HG03095 (cell line): ENCODE measurements around the gene SPINT1.
A peak's percentile ranks its signal among the peaks of the same experiment; 100 is the strongest.

Source experiments
- ATAC-seq: cut with Tn5 transposase; IDR thresholded peaks from one replicate; pipeline ENCODE4 v1.9.1; 2021; ENCODE audit warnings: moderate library complexity; ENCODE audit not compliant: unreplicated experiment

The SPINT1 gene

DNA sequence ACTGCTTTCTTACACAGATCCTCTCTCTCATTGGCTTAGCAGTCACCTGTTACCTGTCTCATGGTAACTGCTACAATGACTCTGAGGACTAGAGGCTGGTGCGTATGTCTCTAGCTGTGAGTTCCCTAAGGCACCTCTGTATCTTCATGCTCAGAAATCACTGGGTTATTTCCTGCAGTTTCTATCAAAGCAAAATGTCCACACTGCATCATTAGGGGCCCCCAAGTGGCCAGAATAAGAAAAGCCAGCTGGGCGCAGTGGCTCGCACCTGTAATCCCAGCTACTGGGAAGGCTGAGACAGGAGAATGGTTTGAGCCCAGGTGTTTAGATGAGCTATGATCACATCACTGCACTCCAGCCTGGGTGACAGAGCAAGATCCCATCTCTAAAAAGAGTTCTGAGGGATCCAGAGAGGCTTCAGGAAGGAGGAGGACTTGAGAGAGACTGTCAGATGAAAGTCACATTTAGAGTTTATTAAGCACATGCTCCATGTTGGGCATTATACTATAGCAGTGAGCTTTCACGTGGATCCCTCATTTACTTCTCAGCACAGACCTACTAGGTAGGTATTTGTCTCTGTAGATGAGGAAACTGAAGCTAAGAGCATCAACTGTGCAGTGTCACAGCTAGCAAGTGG is 48.1 kb downstream of the SPINT1 start:
- no peak for ATAC-seq

DNA sequence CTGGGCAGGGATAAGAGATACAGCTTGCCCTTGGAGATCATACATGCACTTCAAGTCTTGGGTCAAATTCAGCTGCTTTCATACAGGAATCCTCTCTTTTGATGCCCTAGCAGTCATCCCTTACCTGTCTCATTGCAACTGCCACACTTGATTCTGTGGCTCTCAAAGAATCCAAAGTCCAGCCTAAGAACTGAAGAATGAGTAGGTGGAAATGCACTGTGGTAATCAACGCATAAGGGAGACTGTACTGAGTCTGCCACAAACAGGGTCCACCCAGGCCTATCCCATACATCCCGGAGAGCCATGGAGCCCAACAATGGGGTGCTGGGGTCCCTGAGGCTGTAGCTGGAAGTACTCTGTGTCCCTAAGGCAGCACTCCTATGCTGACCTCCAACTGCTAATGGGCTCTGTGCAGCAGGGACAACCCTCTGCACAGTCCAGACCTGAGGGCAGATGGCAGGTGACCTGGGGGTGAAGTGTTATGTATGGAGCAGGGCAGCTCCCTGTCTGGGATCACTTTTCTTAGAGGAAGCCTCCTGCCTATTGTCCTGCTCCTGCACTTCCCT is 48.7 kb downstream of the SPINT1 start:
- no peak for ATAC-seq

DNA sequence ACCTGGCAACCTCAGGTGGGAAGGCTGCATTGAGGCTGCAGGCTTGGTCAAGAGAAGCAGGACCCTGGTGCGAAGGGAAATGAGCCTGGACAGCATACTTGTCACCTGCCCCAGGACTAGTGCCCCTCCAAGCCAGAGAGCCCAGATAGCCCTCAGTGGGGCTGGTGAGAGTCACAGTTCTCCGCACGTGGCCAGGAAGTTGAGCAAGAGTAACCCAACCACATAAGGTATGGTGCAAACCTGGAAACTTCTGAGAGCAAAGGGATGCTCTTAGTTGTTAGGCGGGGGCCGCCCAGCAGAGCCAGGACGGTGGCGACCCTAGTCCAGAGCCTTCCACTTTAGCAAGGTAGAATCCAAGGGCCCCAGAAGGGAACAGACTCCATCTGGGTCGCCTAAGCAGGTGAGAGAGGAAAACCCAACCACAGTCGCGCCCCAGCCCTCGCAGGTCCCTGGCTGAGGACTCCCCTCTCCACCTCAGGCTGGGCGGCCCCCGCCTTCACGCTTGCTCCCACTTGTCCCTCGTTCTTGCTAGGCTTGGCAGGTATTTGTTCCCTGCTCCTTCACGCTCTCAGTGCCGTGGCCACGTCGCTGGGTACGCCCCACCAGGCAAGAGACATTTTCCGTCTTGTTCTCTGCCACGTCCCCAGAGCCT is 49.3 kb downstream of the SPINT1 start:
- ATAC-seq, result no peak

DNA sequence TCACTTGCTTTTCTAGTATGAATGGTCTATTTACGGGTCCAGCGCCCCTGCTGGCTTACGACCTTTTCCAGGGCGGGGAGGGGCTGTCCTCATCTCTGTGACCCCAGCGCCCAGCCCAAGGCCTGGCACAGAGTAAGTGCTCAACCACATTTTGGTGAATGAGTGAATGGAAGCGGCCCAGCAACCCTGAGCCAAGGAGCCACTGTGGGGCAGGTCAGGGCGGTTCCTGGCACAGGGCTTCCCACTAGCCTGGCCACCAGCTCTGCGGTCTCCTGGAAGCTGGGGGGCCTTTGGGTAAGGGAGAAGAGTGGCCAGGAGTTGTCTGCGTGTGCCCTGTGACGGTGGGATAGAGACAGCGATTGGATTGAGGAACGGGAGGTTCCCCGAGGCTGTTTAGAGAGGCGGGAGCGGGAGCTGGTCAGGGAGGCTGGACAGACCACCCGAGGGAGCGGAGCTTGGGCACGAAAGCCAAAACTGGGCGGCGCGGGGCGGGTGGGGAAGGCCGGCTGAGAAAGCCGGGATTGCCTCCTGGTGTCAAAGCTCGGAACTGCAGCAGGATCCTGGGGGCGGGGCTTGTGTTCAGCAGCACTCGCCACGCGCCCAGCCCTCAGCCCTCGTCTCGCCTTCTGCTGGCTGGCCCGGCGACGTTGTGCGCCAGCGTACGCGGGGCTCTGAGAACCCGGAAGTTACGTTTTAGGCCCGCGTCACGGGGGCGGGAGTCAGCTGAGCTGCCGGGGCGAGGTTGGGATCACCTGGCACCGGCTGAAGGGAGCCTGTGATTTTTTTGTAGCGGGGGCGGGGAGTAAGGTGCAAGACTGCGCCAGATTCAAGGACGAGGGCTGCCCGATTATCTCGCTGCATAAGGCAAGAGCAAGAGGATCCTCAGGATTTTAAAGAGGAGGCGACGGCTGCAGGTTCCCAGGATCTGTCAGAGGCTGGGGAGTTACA is 50.2 kb downstream of the SPINT1 start, which contains the start of gene VPS18:
Gene VPS18 (plus strand): TSS at position 718 of the 948 bp plus-strand sequence. CDS start 319 bp downstream, outside the sequence.
- peak; percentile 80 for ATAC-seq

DNA sequence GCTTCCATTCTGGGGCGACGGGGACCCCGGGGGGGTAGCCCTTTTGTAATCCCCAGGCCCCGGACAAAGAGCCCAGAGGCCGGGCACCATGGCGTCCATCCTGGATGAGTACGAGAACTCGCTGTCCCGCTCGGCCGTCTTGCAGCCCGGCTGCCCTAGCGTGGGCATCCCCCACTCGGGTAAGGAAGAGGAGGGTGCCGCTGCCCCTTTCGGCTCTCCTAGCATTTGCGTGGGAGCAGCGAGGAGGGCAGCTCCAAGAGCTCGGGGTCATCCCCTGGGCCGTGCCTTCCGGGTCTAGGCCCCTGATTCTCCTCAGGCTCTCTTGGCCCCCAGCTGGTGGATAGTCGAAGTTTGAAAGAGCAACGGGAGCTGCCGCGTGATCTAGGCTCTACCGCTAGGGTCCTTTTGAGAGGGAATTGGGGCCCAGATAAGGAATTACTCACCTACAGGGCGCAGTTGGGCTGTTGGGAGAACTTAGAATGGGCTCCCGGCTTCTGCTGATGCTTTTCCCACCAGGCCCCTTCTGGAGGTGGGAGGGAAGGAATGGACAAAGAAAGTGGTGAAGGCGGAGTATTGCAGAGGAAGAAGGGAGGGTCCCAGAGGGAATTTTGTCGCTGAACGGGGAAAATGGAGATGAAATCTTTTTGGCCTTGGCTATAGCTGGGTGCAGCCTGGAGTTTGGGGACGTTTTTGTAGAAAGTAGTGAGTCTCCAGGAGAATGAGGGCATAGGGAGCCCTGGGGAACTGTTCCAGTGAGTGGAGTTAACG is 51.0 kb downstream of the SPINT1 start:
- no peak for ATAC-seq

DNA sequence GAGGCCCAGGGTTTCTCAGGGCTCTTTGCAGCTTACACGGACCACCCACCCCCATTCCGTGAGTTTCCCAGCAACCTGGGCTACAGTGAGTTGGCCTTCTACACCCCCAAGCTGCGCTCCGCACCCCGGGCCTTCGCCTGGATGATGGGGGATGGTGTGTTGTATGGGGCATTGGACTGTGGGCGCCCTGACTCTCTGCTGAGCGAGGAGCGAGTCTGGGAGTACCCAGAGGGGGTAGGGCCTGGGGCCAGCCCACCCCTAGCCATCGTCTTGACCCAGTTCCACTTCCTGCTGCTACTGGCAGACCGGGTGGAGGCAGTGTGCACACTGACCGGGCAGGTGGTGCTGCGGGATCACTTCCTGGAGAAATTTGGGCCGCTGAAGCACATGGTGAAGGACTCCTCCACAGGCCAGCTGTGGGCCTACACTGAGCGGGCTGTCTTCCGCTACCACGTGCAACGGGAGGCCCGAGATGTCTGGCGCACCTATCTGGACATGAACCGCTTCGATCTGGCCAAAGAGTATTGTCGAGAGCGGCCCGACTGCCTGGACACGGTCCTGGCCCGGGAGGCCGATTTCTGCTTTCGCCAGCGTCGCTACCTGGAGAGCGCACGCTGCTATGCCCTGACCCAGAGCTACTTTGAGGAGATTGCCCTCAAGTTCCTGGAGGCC is 55.8 kb downstream of the SPINT1 start:
- no peak for ATAC-seq

DNA sequence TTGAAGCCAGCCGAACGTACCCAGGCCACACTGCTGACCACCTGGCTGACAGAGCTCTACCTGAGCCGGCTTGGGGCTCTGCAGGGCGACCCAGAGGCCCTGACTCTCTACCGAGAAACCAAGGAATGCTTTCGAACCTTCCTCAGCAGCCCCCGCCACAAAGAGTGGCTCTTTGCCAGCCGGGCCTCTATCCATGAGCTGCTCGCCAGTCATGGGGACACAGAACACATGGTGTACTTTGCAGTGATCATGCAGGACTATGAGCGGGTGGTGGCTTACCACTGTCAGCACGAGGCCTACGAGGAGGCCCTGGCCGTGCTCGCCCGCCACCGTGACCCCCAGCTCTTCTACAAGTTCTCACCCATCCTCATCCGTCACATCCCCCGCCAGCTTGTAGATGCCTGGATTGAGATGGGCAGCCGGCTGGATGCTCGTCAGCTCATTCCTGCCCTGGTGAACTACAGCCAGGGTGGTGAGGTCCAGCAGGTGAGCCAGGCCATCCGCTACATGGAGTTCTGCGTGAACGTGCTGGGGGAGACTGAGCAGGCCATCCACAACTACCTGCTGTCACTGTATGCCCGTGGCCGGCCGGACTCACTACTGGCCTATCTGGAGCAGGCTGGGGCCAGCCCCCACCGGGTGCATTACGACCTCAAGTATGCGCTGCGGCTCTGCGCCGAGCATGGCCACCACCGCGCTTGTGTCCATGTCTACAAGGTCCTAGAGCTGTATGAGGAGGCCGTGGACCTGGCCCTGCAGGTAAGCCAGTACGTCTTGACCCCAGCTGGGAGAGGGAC is 56.6 kb downstream of the SPINT1 start:
- ATAC-seq, result no peak

DNA sequence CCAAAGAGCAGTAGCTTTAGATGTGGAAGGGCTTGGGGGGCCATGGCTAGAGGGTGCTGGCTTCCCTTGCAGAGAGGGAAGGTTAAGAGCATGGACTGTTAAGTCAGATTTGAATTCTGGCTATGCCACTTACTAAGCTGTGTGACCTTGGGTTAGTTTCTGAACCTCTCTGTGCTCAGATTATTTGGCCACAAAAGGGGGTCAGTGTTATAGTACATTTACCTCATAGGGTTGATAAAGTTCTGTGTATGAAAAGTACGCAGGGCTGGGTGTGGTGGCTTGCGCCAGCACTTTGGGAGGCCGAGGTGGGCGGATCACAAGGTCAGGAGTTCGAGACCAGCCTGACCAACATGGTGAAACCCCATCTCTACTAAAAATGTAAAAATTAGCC is 57.2 kb downstream of the SPINT1 start:
- no peak for ATAC-seq

DNA sequence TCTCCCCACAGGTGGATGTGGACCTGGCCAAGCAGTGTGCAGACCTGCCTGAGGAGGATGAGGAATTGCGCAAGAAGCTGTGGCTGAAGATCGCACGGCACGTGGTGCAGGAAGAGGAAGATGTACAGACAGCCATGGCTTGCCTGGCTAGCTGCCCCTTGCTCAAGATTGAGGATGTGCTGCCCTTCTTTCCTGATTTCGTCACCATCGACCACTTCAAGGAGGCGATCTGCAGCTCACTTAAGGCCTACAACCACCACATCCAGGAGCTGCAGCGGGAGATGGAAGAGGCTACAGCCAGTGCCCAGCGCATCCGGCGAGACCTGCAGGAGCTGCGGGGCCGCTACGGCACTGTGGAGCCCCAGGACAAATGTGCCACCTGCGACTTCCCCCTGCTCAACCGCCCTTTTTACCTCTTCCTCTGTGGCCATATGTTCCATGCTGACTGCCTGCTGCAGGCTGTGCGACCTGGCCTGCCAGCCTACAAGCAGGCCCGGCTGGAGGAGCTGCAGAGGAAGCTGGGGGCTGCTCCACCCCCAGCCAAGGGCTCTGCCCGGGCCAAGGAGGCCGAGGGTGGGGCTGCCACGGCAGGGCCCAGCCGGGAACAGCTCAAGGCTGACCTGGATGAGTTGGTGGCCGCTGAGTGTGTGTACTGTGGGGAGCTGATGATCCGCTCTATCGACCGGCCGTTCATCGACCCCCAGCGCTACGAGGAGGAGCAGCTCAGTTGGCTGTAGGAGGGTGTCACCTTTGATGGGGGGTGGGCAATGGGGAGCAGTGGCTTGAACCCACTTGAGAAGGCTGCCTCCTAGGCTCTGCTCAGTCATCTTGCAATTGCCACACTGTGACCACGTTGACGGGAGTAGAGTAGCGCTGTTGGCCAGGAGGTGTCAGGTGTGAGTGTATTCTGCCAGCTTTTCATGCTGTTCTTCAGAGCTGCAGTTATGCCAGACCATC is 59.0 kb downstream of the SPINT1 start:
- no peak for ATAC-seq

DNA sequence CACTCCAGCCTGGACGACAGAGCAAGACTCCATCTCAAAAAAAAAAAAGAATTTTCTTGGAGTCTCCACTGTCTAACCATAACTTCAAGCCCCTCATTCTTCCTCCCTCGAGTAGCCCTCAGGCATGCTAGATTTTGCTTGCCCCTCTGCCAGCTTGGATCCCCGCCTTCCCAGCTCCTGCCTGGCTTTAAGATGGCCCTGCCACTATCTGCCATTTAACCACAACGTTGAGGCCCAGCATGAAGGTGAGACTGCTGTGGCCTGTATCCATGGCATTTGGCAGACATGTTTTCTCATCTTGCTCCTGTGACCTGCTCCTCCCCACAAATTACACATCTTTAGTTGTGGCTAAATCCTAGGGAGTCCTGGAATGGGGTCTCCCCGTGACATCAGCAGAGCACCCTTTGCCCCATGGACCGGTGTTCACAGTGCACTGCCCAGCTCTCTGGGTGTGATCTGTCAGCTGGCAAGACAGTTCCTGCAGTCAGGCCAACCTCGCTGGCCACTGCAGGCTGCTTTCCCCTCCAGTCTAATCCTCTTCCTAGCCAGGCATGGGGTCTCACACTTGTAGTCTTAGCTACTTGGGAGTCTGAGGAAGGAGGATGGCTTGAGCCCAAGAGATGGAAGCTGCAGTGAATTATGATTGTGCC is 60.8 kb downstream of the SPINT1 start:
- no peak for ATAC-seq

DNA sequence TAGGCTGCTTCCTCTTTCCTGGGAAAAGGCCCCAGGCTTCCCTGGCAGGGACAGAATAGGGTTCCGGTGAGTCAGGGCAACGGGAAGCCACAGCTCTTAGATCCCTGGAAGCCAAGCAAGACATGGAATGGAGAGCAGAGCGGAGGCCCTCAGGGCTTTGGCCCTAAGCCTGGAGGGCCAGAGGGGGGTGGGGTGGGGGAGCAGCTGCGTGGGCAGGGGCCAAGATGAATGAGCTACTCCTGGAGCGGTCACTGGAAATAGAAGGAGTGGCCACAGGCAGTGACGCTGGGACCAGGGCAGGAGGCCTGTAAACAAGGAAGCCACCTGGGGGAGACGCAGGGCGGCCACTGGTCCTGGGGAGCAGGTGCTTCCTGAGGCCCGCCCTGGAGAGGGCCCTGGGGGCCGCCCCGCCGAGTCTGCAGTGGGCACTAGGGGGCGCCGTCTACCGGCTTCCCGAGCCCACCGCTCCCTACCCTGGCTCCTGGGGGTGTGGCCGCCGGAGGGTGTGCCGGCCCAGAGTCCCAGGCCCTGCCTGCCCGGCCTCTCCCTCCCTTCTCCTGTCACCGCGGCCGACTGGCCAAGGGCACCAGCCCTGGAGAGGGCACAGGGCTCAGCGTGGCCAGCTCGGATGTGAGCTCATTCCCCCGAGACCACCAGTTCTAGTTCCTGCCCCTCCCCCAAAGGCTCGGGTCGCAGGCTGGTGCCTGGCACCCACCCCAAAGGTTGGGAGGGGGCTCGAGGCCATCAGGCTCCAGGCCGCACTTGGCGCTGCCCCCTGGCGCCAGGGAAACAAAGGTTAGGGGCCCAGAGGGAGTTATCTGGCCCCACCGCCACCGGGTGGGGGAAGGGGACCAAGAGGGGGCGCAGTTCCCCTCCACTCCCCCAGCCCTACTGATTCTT is 62.5 kb downstream of the SPINT1 start:
- peak; percentile 62 for ATAC-seq

DNA sequence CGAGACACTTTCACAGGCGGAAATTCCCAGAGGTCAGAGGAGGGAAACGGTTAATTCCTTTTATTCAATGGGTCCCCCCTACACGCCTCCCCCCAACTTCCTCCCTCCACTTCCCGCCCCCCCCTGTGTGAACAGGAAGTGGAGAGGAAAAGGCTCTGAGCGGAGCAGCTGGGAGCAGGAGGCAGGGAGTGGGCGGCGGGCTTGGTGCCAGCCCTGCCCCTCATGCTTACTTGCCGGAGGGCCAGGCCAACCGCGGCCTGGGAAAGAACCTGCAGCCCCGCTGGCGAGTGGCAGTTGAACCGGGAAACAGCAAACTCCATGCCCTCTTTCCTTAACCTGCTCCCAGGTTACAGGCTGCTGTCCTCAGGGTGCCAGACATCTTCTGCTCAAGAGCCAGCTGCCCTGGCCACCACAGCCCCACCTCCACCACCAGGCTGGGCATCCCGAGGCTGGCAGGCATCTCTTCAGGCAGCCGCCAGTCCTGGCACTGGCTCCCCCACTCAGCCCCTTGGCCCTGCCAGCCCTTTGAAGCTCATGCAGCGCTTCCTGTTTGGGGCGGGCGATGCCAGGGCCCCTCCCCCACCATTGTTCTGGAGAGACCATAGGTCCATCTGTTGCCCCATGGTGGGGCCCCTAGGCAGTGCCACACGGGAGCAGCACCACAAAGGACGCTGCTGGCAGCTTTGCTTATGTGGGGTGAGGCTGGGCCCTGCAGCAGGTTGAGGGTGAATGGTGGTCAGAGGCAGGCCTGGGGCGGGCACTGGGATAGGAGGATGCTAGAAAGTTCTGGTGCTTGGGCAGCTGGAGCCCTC is 63.3 kb downstream of the SPINT1 start:
- ATAC-seq, result no peak
